WERI-Rb-1 (cell line): ENCODE measurements around the gene MYOT.
A peak's percentile ranks its signal among the peaks of the same experiment; 100 is the strongest.

ENCODE experiments used
- DNase-seq: peaks from one replicate; pipeline ENCODE4 v3.0.0-alpha.2; 2020
- H3K27ac ChIP-seq: fragments of 250-450 bp; sonication (Bioruptor Pico); 2 replicates; pipeline ENCODE4 v1.5.1; 2020; ENCODE audit warnings: mild to moderate bottlenecking, moderate library complexity
- H3K27me3 ChIP-seq: fragments of 250-450 bp; sonication (Bioruptor Pico); 2 replicates; pipeline ENCODE4 v1.5.1; 2021; ENCODE audit warnings: mild to moderate bottlenecking, low read depth, moderate library complexity; ENCODE audit not compliant: insufficient read depth, severe bottlenecking
- H3K36me3 ChIP-seq: fragments of 250-450 bp; sonication (Bioruptor Pico); 2 replicates; pipeline ENCODE4 v1.5.1; 2020; ENCODE audit warnings: mild to moderate bottlenecking, moderate library complexity
- H3K4me3 ChIP-seq: 2 replicates; pipeline ENCODE4 v1.5.1; 2011; ENCODE audit warnings: low read depth, mild to moderate bottlenecking, control low read depth, low read length
- H3K9me3 ChIP-seq: fragments of 250-450 bp; sonication (Bioruptor Pico); 2 replicates; pipeline ENCODE4 v1.5.1; 2021; ENCODE audit warnings: mild to moderate bottlenecking, moderate library complexity; ENCODE audit not compliant: severe bottlenecking
- TF ChIP-seq, protein P1 (sequence below): IDR thresholded peaks from 2 replicates; pipeline ENCODE4 v1.5.1; 2011; ENCODE audit warnings: low read depth, mild to moderate bottlenecking, control low read depth, inconsistent platforms, low read length

Gene MYOT

DNA sequence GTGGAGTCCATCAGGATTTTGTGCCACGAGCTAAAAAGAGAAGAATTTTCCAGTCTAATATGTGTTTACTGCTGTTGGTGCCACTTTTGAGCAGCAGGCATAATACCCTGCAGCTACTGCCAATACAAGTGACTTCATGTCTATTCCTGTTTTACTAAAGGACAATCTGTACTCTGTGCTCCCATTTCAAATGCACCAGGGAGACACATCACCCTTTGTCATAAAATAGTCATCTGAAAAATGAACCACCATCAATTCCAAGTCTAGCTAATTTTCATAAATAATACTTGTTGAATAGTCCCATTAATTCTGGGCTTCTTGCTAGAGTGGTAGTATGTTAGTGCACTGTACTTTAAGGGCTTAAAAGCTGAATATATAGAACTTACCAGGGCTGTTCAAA, 12.7 kb downstream of the MYOT start:
- no peak for DNase-seq
- Histone ChIP-seq H3K27ac (no peak overlapping the region), H3K36me3 (no peaks in the 10 kb centered on the region), H3K4me3 (no peak overlapping the region), H3K27me3 (no peaks in the 10 kb centered on the region), H3K9me3 (no peaks in the 10 kb centered on the region)
- TF ChIP-seq, protein P1, sequence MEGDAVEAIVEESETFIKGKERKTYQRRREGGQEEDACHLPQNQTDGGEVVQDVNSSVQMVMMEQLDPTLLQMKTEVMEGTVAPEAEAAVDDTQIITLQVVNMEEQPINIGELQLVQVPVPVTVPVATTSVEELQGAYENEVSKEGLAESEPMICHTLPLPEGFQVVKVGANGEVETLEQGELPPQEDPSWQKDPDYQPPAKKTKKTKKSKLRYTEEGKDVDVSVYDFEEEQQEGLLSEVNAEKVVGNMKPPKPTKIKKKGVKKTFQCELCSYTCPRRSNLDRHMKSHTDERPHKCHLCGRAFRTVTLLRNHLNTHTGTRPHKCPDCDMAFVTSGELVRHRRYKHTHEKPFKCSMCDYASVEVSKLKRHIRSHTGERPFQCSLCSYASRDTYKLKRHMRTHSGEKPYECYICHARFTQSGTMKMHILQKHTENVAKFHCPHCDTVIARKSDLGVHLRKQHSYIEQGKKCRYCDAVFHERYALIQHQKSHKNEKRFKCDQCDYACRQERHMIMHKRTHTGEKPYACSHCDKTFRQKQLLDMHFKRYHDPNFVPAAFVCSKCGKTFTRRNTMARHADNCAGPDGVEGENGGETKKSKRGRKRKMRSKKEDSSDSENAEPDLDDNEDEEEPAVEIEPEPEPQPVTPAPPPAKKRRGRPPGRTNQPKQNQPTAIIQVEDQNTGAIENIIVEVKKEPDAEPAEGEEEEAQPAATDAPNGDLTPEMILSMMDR: no peak

DNA sequence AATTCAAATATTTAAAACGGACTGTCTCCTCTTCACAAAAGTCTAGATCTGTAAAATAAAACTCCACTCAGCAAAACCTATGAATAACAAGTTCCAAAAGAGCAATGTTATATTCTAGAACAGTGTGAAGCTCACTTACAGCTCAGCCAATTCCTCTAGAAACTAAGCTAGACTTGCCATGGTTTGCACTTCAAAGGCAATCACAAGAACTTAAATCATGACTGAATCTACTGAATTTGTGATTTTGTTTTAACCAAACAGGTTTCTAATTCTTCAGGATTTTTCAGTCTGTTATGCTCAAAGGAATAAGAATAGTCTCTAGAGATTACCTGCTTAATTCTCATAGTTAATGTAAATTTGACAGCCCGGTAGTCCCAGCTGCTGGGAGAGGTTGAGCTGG, 20.2 kb downstream of the MYOT start:
- DNase-seq: no peak
- TF ChIP-seq, protein P1: no peak
- H3K27me3 ChIP-seq: no peaks in the 10 kb centered on the region
- H3K36me3 ChIP-seq: no peaks in the 10 kb centered on the region
- no peak overlapping the region for H3K27ac ChIP-seq
- no peaks in the 10 kb centered on the region for H3K9me3 ChIP-seq
- no peak overlapping the region for H3K4me3 ChIP-seq

DNA sequence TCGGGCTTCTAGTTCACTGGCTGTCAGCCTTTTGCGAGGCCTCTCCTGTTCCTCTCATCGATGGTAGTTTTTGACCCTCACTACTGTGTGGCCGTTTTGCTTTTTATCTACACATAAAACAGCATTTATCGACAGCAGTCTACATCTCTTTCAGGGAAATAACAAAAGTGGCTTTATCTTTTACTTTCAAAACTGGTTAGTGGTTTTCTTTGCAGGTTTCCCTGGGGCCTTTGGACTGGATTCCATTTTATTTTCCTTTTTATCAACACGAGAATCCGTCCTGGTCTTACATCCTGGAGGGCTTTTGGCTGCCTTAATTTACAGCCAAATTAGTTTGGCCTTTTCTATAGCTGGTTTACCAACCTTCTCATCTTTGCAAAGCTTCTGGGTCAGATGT, 20.8 kb downstream of the MYOT start:
- Histone ChIP-seq H3K27me3 (no peaks in the 10 kb centered on the region), H3K4me3 (peak overlapping the region; percentile 48), H3K27ac (peak overlapping the region; percentile 55), H3K36me3 (no peaks in the 10 kb centered on the region), H3K9me3 (no peaks in the 10 kb centered on the region)
- no peak for DNase-seq
- TF ChIP-seq, protein P1: no peak

DNA sequence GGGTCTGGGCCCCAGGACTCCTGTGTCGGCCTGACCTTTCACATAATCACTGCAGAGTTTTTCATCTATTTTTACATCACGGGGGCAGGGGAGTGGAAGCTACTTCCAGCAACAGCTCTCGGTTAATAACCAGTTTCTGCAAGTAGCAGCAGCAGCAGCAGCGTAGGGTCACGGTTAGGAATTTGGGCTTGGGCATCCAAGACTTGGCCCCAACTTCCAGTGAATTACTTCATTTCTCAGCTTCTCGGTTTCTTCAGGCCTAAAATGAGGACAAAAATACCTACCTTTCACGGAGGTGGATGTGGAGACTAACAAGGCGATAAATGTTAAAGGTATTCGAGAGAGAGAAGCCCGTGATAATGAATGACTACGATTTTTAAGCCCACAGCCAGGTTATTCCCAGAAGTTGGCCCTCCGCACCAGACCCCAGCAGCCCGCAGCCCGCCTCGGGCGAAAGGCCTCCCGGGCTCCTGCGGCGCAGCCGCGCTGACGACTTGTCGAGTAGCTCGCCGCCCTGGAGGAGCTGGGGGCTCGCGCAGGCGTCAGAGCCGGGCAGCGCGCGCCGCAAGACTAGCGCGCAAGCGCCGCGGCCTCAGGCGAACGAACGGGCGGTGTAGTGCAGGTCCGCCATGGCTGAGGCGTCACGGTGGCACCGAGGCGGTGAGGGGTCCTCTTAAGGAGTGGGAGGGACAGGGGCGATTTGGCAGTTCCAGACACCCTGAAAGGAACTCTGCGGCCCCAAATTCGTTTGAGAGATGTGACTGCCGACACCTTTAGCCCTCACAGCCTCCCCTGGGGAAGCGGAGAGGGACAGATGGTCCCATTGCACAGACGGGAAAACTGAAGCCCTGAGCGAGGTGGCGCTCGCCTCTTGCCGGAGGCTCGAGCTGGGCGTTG, 21.5 kb downstream of the MYOT start, which contains the start of gene PKD2L2:
Gene PKD2L2, plus strand, starts transcription at position 595 of the 897 bp plus-strand sequence. Its CDS starts 35 bp downstream, at position 630.
- Histone ChIP-seq H3K9me3 (no peaks in the 10 kb centered on the region), H3K27me3 (no peaks in the 10 kb centered on the region), H3K36me3 (no peaks in the 10 kb centered on the region), H3K4me3 (peak within 1 kb of the TSS; percentile 48), H3K27ac (peak within 1 kb of the TSS; percentile 55)
- DNase-seq: peak; percentile 85
- TF ChIP-seq, protein P1: 0 out of 2 replicates have a peak, but pooled peaks have one; percentile 2

DNA sequence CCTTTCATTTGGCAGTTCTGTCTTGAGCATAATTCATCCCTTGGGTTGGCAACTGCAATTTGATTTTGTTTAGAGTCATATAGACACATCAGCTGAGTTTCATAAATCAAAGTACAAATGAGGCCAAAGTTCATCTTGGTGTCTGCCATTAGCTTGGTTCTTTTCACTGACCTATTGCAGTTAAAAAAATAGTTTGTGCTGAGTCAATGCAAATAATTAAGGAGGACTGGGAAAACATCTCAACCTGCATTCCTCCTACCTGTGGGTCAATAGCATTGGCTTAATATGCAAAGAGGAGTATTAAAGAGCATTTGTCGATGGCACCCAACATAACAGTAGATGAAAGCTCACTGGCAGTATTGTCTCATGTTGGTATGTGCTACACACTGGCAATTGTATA, 23.2 kb downstream of the MYOT start:
- TF ChIP-seq, protein P1: no peak
- no peak overlapping the region for H3K27ac ChIP-seq
- no peaks in the 10 kb centered on the region for H3K9me3 ChIP-seq
- no peaks in the 10 kb centered on the region for H3K36me3 ChIP-seq
- H3K27me3 ChIP-seq: no peaks in the 10 kb centered on the region
- no peak overlapping the region for H3K4me3 ChIP-seq
- no peak for DNase-seq

DNA sequence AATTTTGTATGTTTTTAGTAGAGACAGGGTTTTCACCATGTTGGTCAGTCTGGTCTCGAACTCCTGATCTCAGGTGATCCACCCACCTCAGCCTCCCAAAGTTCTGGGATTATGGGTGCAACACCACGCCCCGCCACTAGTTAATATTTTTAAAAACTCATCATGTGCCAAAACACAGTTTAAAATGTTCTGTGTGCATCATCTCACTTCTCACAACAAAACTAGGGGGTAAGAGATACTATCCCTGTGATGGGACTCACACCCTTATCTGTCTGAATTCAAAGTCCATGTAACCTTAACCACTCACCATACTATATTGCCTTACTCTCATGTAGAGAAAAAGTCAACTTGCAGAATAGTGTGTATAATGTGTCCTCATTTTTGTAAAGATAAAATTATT, 24.2 kb downstream of the MYOT start:
- Histone ChIP-seq H3K27me3 (no peaks in the 10 kb centered on the region), H3K36me3 (no peaks in the 10 kb centered on the region), H3K27ac (no peak overlapping the region), H3K4me3 (no peak overlapping the region), H3K9me3 (no peaks in the 10 kb centered on the region)
- no peak for DNase-seq
- TF ChIP-seq, protein P1: no peak
